ENCODE measurements around the gene KAT14.
"Not testable (repeated sequence)": the region's sequence is repeated elsewhere in the genome, so short reads cannot be mapped to it uniquely, and the experiment has no call there.

The KAT14 gene

DNA sequence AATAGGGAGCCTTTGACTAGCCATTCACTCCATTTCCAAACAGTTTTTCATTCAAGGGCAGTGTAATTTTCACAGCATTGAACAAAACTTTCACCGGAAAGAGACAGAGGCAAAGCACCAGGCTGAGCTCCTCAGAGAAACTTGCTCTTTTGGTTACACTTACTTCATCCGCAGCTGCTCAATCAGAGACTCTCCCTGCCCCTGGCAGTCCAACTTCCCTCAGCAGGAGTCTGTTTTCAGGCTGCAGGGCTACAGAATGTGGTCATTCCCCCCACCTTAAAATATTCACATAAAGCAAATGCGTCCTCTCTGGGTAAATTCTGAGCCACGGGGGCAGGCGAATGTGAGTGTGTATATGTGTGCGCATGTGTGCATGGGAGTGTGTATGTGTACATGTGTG is 80.6 kb downstream of the KAT14 start:
- in situ Hi-C loops (cut with MboI; ENCODE audit: low sequenced_read_pairs): no loop called here

- in situ Hi-C loops (cut with MboI; ENCODE audit: low sequenced_read_pairs): no loop called here
These were observed 85.7 kb downstream of the KAT14 start for GRCh38 chr20:18223409-18223808.

DNA sequence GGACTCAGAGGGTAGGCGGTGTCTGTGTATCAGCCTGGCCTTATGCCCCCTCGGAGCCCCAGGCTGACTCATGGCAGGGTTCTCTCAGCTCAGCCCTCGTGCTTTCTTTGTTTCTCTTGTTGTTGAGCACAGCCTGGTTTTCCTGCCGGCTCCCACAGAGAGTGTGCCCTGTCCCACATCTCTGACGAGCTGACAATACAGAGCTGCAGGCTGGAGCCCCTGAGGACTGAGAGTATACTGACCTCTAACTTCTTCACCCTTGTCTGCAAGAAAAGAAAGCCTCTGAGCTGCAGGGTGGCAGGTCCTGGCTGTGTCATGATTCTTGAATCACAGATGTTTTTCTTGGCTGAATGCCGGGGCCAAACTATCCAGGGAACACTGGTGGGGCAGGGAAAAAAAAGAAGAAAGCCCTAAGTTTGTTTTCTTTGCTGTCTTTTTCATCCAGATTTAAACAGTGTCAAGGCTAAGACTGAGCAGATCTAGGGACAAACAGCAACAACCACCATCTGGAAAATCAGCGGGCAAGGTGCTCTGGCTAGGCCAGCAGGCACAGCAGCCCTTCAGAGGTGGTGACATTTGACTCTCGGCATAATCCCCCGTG is 87.4 kb downstream of the KAT14 start:
- in situ Hi-C loops (cut with MboI; ENCODE audit: low sequenced_read_pairs): no loop called here

- in situ Hi-C loops (cut with MboI; ENCODE audit: low sequenced_read_pairs): no loop called here
These were observed 88.0 kb downstream of the KAT14 start for GRCh38 chr20:18225632-18226031.

DNA sequence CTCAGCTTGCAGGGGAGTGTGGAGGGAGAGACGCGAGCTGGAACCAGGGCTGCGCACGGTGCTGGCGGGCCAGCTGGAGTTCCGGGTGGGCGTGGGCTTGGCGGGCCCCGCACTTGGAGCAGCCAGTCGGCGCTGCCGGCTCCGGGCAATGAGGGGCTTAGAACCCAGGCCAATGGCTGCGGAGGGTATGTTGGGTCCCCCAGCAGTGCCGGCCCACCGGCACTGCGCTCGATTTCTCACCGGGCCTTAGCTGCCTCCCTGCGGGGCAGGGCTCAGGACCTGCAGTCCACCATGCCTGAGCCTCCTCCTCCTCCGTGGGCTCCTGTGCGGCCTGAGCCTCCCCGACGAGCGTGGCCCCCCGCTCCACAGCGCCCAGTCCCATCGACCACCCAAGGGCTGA is 89.1 kb downstream of the KAT14 start:
- in situ Hi-C loops (cut with MboI; ENCODE audit: low sequenced_read_pairs): not testable (repeated sequence)

- in situ Hi-C loops (cut with MboI; ENCODE audit: low sequenced_read_pairs): no loop called here
These were observed 95.8 kb downstream of the KAT14 start for GRCh38 chr20:18233408-18233943.
